Epithelial cell of prostate (primary cell): ENCODE measurements around the gene AP2B1.

Experiments
- DNase-seq: peaks from one replicate; pipeline ENCODE4 v3.0.0-alpha.2; 2011; ENCODE audit warnings: low read depth, low spot score
- H3K27ac ChIP-seq: fragments of 450-650 bp; 2 replicates; pipeline ENCODE4 v1.5.1; 2017; ENCODE audit warnings: mild to moderate bottlenecking

The AP2B1 gene

DNA sequence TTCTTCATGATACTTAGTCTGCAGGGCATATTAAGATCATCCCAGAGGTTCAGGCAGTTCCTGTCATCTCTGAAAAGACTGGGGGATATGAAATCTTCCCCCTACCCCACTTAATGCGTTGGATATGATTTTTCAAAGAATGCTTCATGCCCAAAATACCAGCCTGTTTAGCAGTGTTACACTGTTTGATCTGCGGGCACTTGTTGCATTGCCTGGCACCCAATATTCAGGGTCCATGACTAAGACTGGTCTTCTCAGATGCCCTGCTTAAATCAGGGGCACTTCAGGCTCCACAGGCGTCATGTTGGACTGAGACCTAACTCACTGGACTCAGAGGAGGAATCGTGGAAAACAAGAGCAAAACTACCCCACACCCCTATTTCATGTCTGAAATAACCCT lies 137.9 kb downstream of the AP2B1 start:
- no peak overlapping the region for H3K27ac ChIP-seq
- DNase-seq = no peak

DNA sequence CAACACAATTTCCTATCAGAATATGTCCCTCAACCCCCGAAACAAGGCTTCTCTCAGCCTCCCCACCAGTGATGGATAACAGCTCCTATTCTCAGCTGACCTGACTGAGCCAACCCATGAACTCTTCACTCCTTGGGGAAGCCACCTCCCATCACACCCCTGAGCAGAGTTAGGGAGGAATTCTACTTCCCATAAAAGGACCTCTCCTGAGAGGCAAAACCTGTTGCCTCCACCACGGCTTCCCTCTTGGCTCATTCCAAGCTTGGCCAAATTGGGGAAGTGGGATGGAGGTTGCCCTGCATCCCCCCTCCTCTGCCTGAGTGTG lies 138.6 kb downstream of the AP2B1 start:
- no peak overlapping the region for H3K27ac ChIP-seq
- DNase-seq = no peak

DNA sequence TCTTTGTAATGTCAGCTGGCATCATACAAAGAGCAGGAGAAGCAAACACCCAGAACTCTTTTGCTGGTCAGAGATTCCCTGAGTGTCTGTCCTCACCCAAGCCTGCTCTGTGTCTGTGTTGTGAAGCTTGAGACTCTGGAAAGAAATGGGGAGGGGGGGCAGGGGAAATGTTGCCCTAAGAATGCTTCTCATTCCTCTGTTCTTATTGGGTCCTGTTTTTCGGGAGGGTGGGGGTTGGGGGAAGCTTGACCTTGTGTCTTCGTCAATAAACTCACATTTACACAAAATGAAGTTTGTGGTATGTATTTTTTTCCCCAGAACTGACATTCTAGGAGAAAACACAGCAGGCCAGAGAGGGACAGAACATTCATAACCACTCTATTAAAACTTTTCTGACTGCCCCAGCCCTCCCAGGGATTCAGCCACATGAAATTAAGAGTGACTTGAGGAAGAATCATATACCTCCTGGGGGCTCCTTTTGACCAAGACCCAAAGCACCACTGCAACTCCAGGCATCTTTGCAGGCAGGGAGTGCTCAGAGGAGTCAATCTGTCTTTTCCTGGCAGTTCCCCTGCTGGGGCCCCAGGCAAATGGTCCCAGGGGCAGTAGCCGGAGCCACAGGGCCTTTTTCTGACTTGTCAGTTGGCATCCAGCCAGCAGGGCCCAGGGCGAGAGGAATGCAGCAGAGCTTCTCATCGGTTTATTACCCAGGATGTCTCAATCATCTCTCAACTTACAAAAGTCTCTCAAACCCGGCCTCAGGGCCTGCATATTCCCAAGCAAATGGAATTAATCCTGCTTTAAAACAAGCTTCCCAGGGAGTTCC lies 139.2 kb downstream of the AP2B1 start:
- peak; percentile 16 for DNase-seq

DNA sequence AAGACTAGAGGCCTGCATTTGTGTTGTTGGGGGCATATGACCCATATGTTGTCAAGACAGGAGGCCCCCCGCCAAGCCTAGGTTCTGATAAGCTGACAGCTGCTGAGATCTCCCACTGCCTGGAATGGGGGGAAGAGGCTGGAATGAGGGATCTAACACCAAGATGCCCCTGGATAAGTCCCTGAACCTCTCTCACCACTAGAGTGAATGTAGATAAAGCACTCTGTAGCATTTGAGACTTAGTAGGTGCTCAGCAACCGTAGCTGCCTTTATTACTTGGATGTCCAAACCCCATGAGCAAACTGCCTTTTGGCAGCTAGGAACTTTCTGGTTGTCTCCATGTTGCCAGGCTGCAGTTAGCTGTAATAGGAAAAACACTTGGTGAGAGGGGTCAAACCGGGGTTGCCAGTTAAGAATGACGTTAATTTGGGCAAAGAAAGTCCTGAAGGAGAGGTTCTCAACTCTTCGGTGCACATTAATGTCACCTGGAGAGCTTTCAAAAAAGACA lies 139.9 kb downstream of the AP2B1 start:
- DNase-seq = no peak
- H3K27ac ChIP-seq = no peak overlapping the region

More for the DNA sequence above, 139.2 kb downstream of the AP2B1 start:
- no peak overlapping the region for H3K27ac ChIP-seq

DNA sequence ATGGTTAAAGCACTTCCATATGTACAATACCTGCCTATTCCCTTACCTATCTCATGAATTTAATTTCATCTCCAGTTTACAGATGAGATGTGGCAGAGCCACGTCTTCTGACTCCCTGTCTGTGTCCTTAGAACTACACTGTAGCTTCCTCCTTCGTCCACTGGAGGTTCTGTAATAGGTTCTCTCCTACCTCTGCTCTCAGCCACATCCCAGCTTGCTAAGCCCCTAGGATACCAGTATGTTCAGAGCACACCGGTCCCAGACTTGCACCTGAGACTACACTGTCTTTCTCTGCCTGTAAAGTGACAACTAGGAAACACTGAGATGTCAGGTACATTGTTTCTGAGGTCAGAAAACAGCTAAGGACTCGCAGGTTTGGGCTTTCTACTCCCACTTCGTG lies 140.5 kb downstream of the AP2B1 start:
- DNase-seq = no peak
- H3K27ac ChIP-seq = no peak overlapping the region

DNA sequence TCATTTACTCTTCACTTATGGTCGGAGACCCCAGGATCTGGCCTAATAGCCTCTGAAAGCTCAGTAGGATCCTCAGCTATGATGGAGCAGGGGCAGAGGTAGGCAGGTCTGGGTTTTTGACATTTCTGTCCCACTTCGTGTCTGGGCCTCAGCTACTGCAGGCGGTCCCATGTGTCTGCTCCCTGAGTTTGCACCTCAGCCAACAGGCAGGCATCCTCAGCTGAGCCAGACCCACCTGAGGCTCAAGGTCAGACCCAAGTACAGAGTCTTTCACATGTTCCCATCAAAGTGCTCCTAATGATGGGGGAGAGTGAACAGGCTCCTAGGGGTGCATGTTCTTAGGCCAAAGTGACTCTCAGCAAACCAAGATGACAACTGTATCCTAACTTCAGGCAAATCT lies 141.4 kb downstream of the AP2B1 start:
- DNase-seq = no peak
- no peak overlapping the region for H3K27ac ChIP-seq

DNA sequence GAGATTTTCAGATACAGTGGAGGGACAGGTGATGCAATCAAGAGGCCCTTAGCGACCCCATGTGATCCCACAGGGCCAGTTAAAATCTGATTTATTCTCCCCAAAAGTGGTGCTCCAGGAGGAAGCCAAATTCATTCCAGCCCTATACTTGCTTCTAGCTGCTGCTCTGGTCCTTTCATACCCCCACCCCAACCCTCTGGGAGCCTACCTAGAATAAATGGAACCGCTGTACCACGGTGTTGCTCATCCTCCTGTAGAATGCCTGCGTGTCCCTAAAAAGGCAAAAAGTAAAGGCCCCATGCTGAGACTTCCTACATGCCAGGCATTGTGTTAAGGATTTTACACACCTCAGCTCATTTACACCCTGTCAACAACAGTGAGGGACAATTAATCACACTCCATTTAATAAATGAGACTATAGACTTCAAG lies 142.3 kb downstream of the AP2B1 start:
- H3K27ac ChIP-seq = no peak overlapping the region
- no peak for DNase-seq

DNA sequence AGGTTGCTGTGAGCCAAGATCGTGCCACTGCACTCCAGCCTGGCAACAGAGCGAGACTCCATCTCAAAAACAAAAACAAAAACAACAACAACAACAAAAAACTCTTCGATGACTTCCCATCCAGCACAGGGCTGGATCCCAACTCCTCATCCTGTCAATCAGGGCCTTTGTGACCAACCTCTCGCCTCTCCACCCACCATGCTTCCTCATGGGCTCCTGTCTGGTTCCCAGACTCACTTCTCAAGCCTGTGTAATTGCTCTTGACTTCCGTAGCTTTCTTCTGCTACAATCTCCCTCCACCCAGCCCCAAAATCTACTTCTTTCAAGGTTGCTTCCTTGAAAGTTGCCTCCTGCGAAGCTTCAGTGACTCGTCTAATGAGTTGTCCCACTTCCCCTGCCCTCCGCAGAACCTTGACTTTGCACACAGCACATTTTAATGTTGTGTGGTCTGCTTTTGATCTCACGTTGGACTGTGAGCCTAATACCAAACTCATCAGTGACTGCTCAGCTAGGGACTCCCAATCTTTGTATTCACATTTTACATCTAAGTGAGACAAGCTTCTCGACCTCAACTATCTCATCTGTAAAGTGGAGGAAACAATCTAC lies 143.4 kb downstream of the AP2B1 start:
- DNase-seq = no peak
- no peak overlapping the region for H3K27ac ChIP-seq

DNA sequence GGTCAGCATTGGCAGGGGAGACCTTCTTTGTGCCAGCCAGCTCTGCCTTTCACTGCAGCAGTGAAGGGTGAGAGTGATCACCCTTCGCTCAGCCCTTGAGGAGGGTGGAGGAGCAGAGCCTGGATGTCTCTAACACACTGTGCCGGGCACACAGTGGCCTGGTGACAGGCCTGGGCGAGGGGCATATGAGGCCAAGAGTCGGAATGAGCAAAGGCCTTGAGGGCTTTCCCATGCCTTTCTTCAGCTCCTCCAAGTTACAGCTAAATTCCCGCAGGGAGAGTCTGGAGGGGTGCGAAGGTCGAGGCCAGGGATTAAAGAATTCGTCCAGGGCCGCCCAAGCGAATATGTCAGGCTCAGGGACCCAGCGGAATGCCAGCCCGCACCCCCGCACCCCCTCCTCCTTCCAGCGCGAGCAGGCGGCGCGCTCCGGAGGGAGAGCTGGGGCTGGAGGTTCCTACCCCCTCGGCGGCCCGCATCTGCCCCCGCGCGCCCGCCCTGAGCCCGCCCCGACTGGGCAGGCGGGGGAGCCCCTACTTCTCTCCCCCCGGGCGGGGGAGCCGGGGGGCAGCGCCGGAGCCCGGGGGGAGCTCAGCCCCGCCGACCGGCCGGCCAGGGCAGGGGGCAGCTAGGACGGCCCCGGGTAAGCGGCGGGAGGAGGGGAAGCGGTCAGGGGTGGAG lies 144.3 kb downstream of the AP2B1 start, which contains the start of gene RASL10B:
TSS of gene RASL10B (plus strand) at position 401 of the 678 bp plus-strand sequence. CDS start 3,546 bp downstream, outside the sequence.
- H3K27ac ChIP-seq = no peak within 1 kb of the TSS

DNA sequence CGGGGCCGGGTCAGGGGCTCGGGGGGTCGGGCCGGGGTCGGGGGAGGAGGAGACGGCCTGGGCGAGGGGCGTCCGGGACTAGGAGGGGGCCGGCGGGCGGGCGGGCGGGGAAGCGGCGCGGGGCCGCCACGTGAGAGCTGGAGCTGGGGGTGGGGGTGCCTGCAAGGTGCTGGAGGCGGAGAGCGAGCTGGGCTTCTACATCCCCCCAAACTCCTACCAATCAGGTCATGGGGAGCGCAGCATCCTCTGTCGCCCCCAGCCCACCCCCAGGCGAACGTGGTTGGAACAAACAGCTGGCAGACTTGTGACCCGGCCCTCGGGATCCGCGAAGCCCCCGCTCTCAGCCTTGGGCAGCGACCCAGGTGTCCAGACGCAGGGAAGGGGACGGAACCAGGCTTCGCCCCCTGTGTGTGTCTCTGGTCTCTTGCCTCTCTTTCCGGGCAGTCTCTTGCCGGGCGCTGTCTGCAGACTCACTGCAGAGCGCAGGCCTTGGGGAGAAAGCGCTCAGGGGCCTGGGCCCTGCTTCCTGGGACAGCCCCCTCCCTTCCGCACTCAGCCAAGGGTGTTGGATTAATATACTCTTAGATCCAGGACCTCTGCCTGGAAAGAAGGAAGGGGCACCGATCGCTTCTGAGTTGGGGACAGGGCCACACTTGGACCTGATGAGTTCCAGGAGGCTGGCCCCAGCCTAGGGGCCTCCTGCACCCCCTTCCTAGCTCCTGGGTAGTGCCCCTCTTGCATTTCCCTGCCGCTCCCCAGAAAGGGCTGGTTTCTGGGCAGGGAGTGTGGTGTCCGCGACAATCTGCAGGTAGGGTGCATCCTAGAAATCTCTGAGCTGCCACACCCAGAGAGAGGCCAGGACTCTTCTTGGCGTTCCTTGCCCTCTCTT lies 145.0 kb downstream of the AP2B1 start:
- no peak overlapping the region for H3K27ac ChIP-seq
- DNase-seq = no peak

More for the DNA sequence above, 144.3 kb downstream of the AP2B1 start, which contains the start of gene RASL10B:
- DNase-seq = no peak

DNA sequence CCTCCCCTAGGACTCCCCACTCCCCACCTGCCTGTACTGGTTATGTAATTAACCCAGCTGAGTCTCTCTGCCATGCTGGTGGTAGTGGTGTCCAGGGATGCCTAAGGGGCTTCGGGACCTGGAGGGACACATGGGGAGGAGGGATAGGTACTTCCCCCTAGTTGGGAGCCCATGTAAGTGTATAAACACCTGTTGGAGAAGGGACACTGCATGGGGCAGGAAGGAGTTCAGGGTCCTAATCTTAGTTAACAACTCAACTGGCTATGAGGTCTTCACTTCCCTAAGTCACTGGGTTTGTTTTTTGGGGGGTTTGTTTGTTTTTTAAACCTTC lies 145.6 kb downstream of the AP2B1 start:
- DNase-seq = no peak
- no peak overlapping the region for H3K27ac ChIP-seq

DNA sequence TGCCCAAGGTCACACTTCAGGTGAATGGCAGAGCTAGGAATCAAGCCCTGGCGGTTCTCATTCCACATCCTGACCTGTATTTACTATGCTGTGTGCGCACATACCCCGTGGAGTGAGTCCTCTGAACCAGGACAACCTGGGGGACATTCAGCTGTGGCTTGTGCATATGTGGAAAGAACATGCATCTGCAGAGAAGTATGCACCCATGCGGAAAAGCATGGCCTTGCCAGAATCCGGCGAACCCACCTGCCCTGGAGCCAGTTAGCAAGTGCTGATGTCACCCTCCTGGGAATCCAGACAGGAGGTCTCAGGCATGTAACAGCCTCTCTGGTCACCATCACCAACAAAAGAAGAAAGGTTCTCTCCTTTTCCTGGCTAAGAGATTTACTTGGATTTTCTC lies 146.2 kb downstream of the AP2B1 start:
- H3K27ac ChIP-seq = no peak overlapping the region
- no peak for DNase-seq

DNA sequence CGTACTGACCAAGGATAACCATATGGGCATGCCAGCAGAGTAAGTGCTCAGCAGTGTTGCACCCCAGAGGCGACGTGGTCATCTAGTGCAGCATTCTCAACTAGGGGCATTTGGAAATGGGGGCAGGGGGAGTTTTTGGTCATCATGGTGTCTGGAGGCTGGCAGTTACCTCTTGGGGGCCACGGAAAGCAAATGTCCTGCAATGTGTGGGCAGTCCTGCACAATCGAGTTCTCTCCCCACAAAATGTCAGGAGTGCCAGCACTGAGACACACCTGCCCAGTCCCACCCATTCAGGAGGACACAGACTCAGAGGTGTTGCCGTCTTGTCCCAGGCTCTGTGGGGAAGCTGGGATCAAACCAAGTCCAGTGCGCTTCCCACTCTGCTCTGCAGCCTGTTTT lies 147.3 kb downstream of the AP2B1 start:
- no peak overlapping the region for H3K27ac ChIP-seq
- DNase-seq = no peak

DNA sequence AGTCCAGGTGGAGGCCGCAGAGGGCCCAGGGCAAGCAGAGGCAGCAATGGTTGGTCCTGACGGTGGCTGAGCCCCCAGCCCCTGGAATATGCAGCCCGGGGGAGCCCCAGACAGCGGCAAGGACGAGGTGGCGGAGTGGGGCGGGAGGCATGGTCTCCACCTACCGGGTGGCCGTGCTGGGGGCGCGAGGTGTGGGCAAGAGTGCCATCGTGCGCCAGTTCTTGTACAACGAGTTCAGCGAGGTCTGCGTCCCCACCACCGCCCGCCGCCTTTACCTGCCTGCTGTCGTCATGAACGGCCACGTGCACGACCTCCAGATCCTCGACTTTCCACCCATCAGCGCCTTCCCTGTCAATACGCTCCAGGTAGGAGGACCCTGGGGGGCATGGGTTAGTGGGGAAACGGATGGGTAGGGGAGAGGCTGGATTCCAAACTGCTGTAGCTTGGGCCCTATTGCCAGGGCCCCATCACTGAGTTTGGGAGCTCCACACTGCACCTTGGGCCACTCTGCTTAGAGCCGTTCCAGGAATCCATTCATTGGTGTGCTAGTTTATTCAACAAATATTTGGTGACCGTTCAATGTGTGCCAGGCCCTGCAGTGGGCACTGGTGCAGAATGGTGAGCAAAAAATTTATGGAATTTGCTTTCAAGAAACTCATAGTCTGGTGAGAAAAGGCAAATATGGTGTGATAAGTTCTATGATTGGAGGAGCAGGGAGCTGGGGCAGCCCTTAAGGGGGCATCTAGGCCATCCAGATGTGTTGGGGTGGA lies 148.1 kb downstream of the AP2B1 start:
- no peak for DNase-seq
- no peak overlapping the region for H3K27ac ChIP-seq

DNA sequence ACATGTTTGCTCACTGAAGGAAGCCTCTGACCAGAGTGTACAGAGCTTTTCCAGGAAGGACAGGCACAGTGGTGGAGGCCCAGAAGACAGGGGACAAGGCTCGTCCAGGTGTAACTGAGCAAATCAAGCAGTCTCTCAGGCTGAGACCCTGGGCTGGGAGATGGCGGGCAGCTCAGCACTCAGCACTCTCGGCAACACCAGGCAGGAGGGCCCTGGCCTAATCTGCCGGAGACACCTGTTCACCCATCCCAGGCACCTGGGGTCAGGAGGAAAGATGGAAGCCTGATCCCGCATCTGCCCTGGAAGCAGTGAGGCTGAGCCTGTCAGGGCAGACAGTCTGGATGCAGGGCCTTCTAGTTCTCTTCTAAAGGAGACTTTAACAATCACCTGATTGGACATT lies 149.1 kb downstream of the AP2B1 start:
- no peak for DNase-seq

DNA sequence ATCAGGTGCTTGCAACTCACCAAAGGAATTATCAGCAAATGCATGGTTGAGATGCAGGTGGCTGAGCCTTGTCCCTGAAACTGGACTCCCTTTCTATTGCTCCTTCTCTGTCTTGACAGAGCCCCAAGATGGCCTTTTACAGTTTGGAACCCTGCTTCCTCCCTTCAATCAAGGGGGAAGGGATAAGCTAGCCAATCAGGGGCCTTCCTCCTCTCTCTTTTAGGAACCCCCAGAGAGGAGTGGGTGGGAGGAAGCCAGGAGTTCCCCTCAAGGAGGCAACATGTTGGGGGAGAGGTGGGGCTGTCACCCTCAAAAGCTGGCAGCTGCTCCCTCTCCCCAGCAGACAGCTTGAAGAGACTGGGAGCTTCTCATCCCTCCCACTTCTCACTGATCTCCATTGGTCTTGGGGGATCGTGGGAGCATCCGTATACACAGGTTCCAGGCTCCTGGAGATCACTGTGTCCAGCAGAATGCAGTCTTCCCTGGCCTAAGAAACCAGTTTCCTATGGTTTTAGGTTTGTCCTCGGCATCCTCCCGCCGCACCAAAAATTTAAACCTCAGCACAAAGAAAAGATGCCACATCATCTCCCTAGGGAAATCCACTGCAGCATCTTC lies 151.5 kb downstream of the AP2B1 start:
- H3K27ac ChIP-seq = no peak overlapping the region
- DNase-seq = no peak

More for the DNA sequence above, 149.1 kb downstream of the AP2B1 start:
- H3K27ac ChIP-seq = no peak overlapping the region

DNA sequence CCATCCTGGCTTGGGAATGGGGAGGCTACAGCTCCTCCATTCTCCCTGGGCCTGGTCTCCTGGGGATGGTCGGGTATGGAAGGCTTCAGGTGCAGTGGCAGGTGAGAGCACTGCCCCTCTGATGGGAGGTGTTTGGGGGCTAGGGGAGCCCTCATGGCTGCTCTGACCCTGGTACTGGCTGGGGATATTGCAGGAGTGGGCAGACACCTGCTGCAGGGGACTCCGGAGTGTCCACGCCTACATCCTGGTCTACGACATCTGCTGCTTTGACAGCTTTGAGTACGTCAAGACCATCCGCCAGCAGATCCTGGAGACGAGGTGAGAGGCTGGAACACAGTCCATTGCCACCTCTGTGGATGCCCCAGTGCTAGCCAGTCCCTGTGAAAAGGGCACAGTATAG lies 153.1 kb downstream of the AP2B1 start:
- no peak overlapping the region for H3K27ac ChIP-seq
- DNase-seq = no peak

DNA sequence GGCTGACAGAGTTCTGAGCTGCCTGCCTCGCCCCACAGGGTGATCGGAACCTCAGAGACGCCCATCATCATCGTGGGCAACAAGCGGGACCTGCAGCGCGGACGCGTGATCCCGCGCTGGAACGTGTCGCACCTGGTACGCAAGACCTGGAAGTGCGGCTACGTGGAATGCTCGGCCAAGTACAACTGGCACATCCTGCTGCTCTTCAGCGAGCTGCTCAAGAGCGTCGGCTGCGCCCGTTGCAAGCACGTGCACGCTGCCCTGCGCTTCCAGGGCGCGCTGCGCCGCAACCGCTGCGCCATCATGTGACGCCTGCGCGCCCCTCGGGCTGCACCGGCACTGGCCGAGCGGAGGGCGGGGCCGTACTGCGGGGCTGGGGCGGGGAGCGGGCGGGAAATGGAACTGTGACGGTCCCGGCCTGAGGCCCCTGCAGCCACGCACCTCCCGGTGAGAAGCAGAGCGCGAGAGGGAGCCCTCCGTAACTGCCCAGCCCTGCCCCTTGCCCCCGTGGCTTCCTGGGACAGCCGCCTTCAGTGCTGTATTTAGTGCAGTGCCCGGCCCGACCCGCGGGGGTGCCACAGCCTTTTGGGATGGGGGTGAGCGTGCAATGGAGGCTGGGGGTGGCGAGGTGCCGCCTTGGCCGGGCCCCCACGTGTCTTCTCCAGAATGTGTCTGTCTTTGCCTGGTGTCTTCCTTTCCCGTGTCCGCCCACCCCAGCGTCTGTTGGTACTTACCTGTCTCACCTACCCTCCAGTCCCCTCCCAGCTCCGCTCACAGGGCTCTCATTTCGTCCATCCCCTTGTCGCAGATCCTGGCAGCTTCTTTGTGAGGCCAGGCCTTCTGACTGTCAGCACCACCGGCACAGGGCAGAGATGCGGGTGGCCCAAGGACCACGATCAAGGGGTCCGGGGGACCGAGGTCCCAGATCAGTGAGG lies 154.1 kb downstream of the AP2B1 start:
- no peak for DNase-seq
- H3K27ac ChIP-seq = no peak overlapping the region
